HG03565 (cell line): ENCODE data around the gene TBC1D4.
"Not testable (repeated sequence)": the region's sequence is repeated elsewhere in the genome, so short reads cannot be mapped to it uniquely, and the experiment has no call there.

ENCODE experiments used
- ATAC-seq: cut with Tn5 transposase; IDR thresholded peaks from one replicate; pipeline ENCODE4 v1.9.1; 2021; ENCODE audit warnings: mild to moderate bottlenecking, moderate library complexity; ENCODE audit not compliant: unreplicated experiment

Gene TBC1D4

GRCh38 chr13:75454497-75454896 lies 27.5 kb downstream of the TBC1D4 start:
- no peak for ATAC-seq

GRCh38 chr13:75452564-75452963 lies 29.4 kb downstream of the TBC1D4 start:
- no peak for ATAC-seq

GRCh38 chr13:75447493-75447892 lies 34.5 kb downstream of the TBC1D4 start:
- no peak for ATAC-seq

- no peak for ATAC-seq
Measured at GRCh38 chr13:75446874-75447273, 35.1 kb downstream of the TBC1D4 start.

GRCh38 chr13:75445717-75446499 lies 36.1 kb downstream of the TBC1D4 start:
- no peak for ATAC-seq

GRCh38 chr13:75444016-75444415 lies 38.0 kb downstream of the TBC1D4 start:
- ATAC-seq, result no peak

- ATAC-seq, result no peak
Measured at GRCh38 chr13:75443356-75443958, 38.5 kb downstream of the TBC1D4 start.

- ATAC-seq, result no peak
Measured at GRCh38 chr13:75442736-75443234, 39.2 kb downstream of the TBC1D4 start.

- ATAC-seq, result no peak
Measured at GRCh38 chr13:75440100-75440499, 41.9 kb downstream of the TBC1D4 start.

GRCh38 chr13:75437582-75438318 lies 44.2 kb downstream of the TBC1D4 start:
- ATAC-seq, result no peak

- not testable (repeated sequence) for ATAC-seq
Measured at GRCh38 chr13:75434126-75434525, 47.8 kb downstream of the TBC1D4 start.

GRCh38 chr13:75432811-75433244 lies 49.1 kb downstream of the TBC1D4 start:
- ATAC-seq, result no peak

- ATAC-seq, result no peak
Measured at GRCh38 chr13:75432045-75432444, 49.9 kb downstream of the TBC1D4 start.

- no peak for ATAC-seq
Measured at GRCh38 chr13:75430436-75431209, 51.3 kb downstream of the TBC1D4 start.

- ATAC-seq, result no peak
Measured at GRCh38 chr13:75426421-75426820, 55.5 kb downstream of the TBC1D4 start.

- ATAC-seq, result peak; percentile 91
Measured at GRCh38 chr13:75425216-75426009, 56.6 kb downstream of the TBC1D4 start.

GRCh38 chr13:75423946-75424345 lies 58.0 kb downstream of the TBC1D4 start:
- ATAC-seq, result no peak

- ATAC-seq, result no peak
Measured at GRCh38 chr13:75422028-75422427, 59.9 kb downstream of the TBC1D4 start.

- no peak for ATAC-seq
Measured at GRCh38 chr13:75421133-75421532, 60.8 kb downstream of the TBC1D4 start.

- ATAC-seq, result no peak
Measured at GRCh38 chr13:75419656-75420055, 62.3 kb downstream of the TBC1D4 start.
